HUES6 (cell line): ENCODE data around the gene SREK1.
"Not testable (repeated sequence)": the region's sequence is repeated elsewhere in the genome, so short reads cannot be mapped to it uniquely, and the experiment has no call there.

Experiments
- H3K27ac ChIP-seq: 2 replicates; pipeline ENCODE4 v1.7.0; 2013; ENCODE audit warnings: low read depth, mild to moderate bottlenecking, low read length, inconsistent platforms
- H3K27me3 ChIP-seq: 2 replicates; pipeline ENCODE4 v1.6.1; 2013; ENCODE audit warnings: low read length; ENCODE audit not compliant: control insufficient read depth, insufficient read depth
- H3K36me3 ChIP-seq: 2 replicates; pipeline ENCODE4 v1.6.1; 2013; ENCODE audit warnings: low read length; ENCODE audit not compliant: control insufficient read depth, insufficient read depth
- H3K4me1 ChIP-seq: 2 replicates; pipeline ENCODE4 v1.6.1; 2013; ENCODE audit warnings: low read length; ENCODE audit not compliant: control insufficient read depth, insufficient read depth
- H3K4me3 ChIP-seq: 2 replicates; pipeline ENCODE4 v1.5.1; 2013; ENCODE audit warnings: low read depth, low read length
- H3K9ac ChIP-seq: one replicate; pipeline ENCODE4 v1.6.1; 2013; ENCODE audit warnings: mild to moderate bottlenecking, low read length
- H3K9me3 ChIP-seq: 2 replicates; pipeline ENCODE4 v1.6.1; 2013; ENCODE audit warnings: low read depth, low read length; ENCODE audit not compliant: control insufficient read depth, insufficient read depth

Gene SREK1

GRCh38 chr5:66193419-66193818, 49.3 kb downstream of the SREK1 start:
- Histone ChIP-seq H3K4me3 (no peak overlapping the region), H3K9ac (no peak overlapping the region), H3K9me3 (no peaks in the 10 kb centered on the region), H3K36me3 (no peaks in the 10 kb centered on the region), H3K4me1 (peaks cover 11% of the 10 kb centered on the region; the same call in 1 of the 2 replicates), H3K27ac (no peak overlapping the region), H3K27me3 (no peaks in the 10 kb centered on the region)

- Histone ChIP-seq H3K27ac (no peak overlapping the region), H3K27me3 (no peaks in the 10 kb centered on the region), H3K9me3 (no peaks in the 10 kb centered on the region), H3K4me3 (no peak overlapping the region), H3K9ac (no peak overlapping the region), H3K36me3 (no peaks in the 10 kb centered on the region), H3K4me1 (peaks cover 19% of the 10 kb centered on the region; the same call in 1 of the 2 replicates)
Observed at GRCh38 chr5:66197764-66198405, 53.8 kb downstream of the SREK1 start.

GRCh38 chr5:66198837-66199236, 54.7 kb downstream of the SREK1 start:
- no peak overlapping the region for H3K27ac ChIP-seq
- H3K4me1 ChIP-seq, result peaks cover 19% of the 10 kb centered on the region; the same call in 1 of the 2 replicates
- no peaks in the 10 kb centered on the region for H3K36me3 ChIP-seq
- H3K27me3 ChIP-seq, result no peaks in the 10 kb centered on the region
- no peak overlapping the region for H3K4me3 ChIP-seq
- no peaks in the 10 kb centered on the region for H3K9me3 ChIP-seq
- no peak overlapping the region for H3K9ac ChIP-seq

GRCh38 chr5:66203531-66203930, 59.4 kb downstream of the SREK1 start:
- H3K4me1 ChIP-seq, result peaks cover 7% of the 10 kb centered on the region; the same call in 1 of the 2 replicates
- no peak overlapping the region for H3K27ac ChIP-seq
- H3K4me3 ChIP-seq, result no peak overlapping the region
- no peaks in the 10 kb centered on the region for H3K9me3 ChIP-seq
- H3K27me3 ChIP-seq, result no peaks in the 10 kb centered on the region
- no peak overlapping the region for H3K9ac ChIP-seq
- H3K36me3 ChIP-seq, result no peaks in the 10 kb centered on the region

- Histone ChIP-seq H3K9me3 (no peaks in the 10 kb centered on the region), H3K36me3 (no peaks in the 10 kb centered on the region), H3K9ac (no peak overlapping the region), H3K4me1 (peaks cover 6% of the 10 kb centered on the region), H3K27me3 (no peaks in the 10 kb centered on the region), H3K4me3 (no peak overlapping the region), H3K27ac (no peak overlapping the region)
Observed at GRCh38 chr5:66206465-66206864, 62.4 kb downstream of the SREK1 start.

- peaks cover 6% of the 10 kb centered on the region for H3K4me1 ChIP-seq
- H3K9ac ChIP-seq, result no peak overlapping the region
- no peaks in the 10 kb centered on the region for H3K36me3 ChIP-seq
- no peaks in the 10 kb centered on the region for H3K9me3 ChIP-seq
- H3K27ac ChIP-seq, result no peak overlapping the region
- no peaks in the 10 kb centered on the region for H3K27me3 ChIP-seq
- no peak overlapping the region for H3K4me3 ChIP-seq
Observed at GRCh38 chr5:66207800-66208561, 63.9 kb downstream of the SREK1 start.

- Histone ChIP-seq H3K4me1 (peaks cover 6% of the 10 kb centered on the region), H3K9me3 (no peaks in the 10 kb centered on the region), H3K9ac (no peak overlapping the region), H3K27me3 (no peaks in the 10 kb centered on the region), H3K4me3 (no peak overlapping the region), H3K27ac (no peak overlapping the region), H3K36me3 (no peaks in the 10 kb centered on the region)
Observed at GRCh38 chr5:66209350-66209749, 65.2 kb downstream of the SREK1 start.

- Histone ChIP-seq H3K4me3 (no peak overlapping the region), H3K36me3 (no peaks in the 10 kb centered on the region), H3K9ac (no peak overlapping the region), H3K27me3 (no peaks in the 10 kb centered on the region), H3K4me1 (peaks cover 6% of the 10 kb centered on the region), H3K27ac (no peak overlapping the region), H3K9me3 (no peaks in the 10 kb centered on the region)
Observed at GRCh38 chr5:66209794-66210193, 65.7 kb downstream of the SREK1 start.

- H3K27ac ChIP-seq, result no peak overlapping the region
- no peaks in the 10 kb centered on the region for H3K27me3 ChIP-seq
- H3K4me1 ChIP-seq, result peaks cover 6% of the 10 kb centered on the region
- H3K9ac ChIP-seq, result no peak overlapping the region
- no peak overlapping the region for H3K4me3 ChIP-seq
- H3K9me3 ChIP-seq, result no peaks in the 10 kb centered on the region
- no peaks in the 10 kb centered on the region for H3K36me3 ChIP-seq
Observed at GRCh38 chr5:66213533-66213932, 69.4 kb downstream of the SREK1 start.

GRCh38 chr5:66222455-66222854, 78.4 kb downstream of the SREK1 start:
- no peak overlapping the region for H3K27ac ChIP-seq

GRCh38 chr5:66222896-66223295, 78.8 kb downstream of the SREK1 start:
- H3K9ac ChIP-seq, H3K4me1 ChIP-seq, H3K36me3 ChIP-seq, H3K27ac ChIP-seq, H3K4me3 ChIP-seq, H3K27me3 ChIP-seq: not testable (repeated sequence)
- H3K9me3 ChIP-seq, result peaks cover 15% of the 10 kb centered on the region

More at GRCh38 chr5:66222455-66222854, 78.4 kb downstream of the SREK1 start:
- H3K4me1 ChIP-seq, result no peaks in the 10 kb centered on the region
- H3K9me3 ChIP-seq, result peaks cover 15% of the 10 kb centered on the region
- no peak overlapping the region for H3K4me3 ChIP-seq
- H3K27me3 ChIP-seq, result no peaks in the 10 kb centered on the region
- no peak overlapping the region for H3K9ac ChIP-seq
- no peaks in the 10 kb centered on the region for H3K36me3 ChIP-seq
